HT-29 (cell line): ENCODE measurements around the gene RAE1. TPM values are rescaled to one million over a fixed set of nuclear protein-coding genes. Genes with fewer than 3 reads are reported as not detected.
"Not testable (repeated sequence)": the region's sequence is repeated elsewhere in the genome, so short reads cannot be mapped to it uniquely, and the experiment has no call there.

ENCODE experiments used
- DNase-seq: peaks from one replicate; pipeline ENCODE4 v3.0.0-alpha.2; 2015; ENCODE audit warnings: low spot score
- total RNA-seq: library from RNA; depleted of rRNA; stranded (reverse); fragments of >200 nt; shearing (Covaris generic); gene quantifications from 2 replicates; pipeline ENCODE4 v1.2.3, GENCODE V29; 2014

RAE1 gene
- total RNA-seq, 1 experiment from 2014 or later, result 67.9 TPM

GRCh38 chr20:57413986-57414385 lies 62.9 kb downstream of the RAE1 start:
- no peak for DNase-seq

GRCh38 chr20:57414867-57415592 lies 64.0 kb downstream of the RAE1 start:
- DNase-seq, result no peak

GRCh38 chr20:57415771-57416170 lies 64.7 kb downstream of the RAE1 start:
- no peak for DNase-seq

GRCh38 chr20:57416296-57417022 lies 65.4 kb downstream of the RAE1 start:
- no peak for DNase-seq

- no peak for DNase-seq
Measured at GRCh38 chr20:57417051-57417689, 66.1 kb downstream of the RAE1 start.

GRCh38 chr20:57417830-57418780 lies 67.0 kb downstream of the RAE1 start:
- no peak for DNase-seq

GRCh38 chr20:57419479-57419878 lies 68.4 kb downstream of the RAE1 start:
- DNase-seq, result not testable (repeated sequence)

GRCh38 chr20:57420571-57421252 lies 69.7 kb downstream of the RAE1 start:
- DNase-seq, result no peak

GRCh38 chr20:57421253-57422220 lies 70.5 kb downstream of the RAE1 start:
- DNase-seq, result no peak

GRCh38 chr20:57422254-57422653 lies 71.2 kb downstream of the RAE1 start:
- no peak for DNase-seq

GRCh38 chr20:57425150-57426013 lies 74.3 kb downstream of the RAE1 start:
- no peak for DNase-seq

GRCh38 chr20:57426271-57426689 lies 75.2 kb downstream of the RAE1 start:
- DNase-seq, result no peak

GRCh38 chr20:57426831-57427230 lies 75.8 kb downstream of the RAE1 start:
- no peak for DNase-seq

- no peak for DNase-seq
Measured at GRCh38 chr20:57428324-57429158, 77.5 kb downstream of the RAE1 start.
